ENCODE data around the gene ARFGEF2. TPM values are rescaled to one million over a fixed set of nuclear protein-coding genes. Genes with fewer than 3 reads are reported as not detected.
"Not testable (repeated sequence)": the region's sequence is repeated elsewhere in the genome, so short reads cannot be mapped to it uniquely, and the experiment has no call there.

The ARFGEF2 gene
- total RNA-seq, 1 experiment from 2014 or later: 37.9 TPM

DNA sequence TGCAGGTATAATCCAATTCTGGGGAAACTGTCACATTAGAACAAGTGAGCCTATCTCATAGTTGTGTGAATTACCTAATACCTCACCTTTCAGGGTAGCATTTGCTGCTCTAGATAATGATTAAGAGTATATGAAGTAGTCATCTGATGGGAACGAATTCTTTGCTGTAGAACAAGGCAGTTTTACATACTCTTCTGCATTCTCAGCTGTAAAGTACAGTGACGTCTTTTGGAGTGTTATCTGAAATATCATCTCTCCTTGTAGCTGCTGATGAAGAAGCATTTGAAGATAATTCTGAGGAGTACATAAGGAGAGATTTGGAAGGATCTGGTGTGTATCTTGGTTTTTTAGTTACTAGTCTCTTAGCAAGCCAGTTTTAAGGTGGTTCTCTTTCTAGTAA, 153.0 kb downstream of the ARFGEF2 start:
- Histone ChIP-seq H4K20me1 (ENCODE audit: insufficient read depth, low read depth, low read length) (no peaks in the 10 kb centered on the region), H3K9me3 (ENCODE audit: low read length) (no peaks in the 10 kb centered on the region), H3K9ac (ENCODE audit: low read length) (no peak overlapping the region), H3K4me2 (ENCODE audit: low read depth, low read length, poor library complexity, severe bottlenecking) (no peak overlapping the region), H2AFZ (ENCODE audit: low read length) (no peak overlapping the region), H3K36me3 (ENCODE audit: insufficient read depth, low read length) (peaks cover 74% of the 10 kb centered on the region), H3K27ac (ENCODE audit: low read length) (no peak overlapping the region), H3K79me2 (ENCODE audit: low read length) (peaks cover 45% of the 10 kb centered on the region), H3K9me2 (replicated peaks; ENCODE audit: insufficient read depth, low read length) (no peaks in the 10 kb centered on the region), H3K27me3 (ENCODE audit: low read length) (no peaks in the 10 kb centered on the region), H3K4me3 (ENCODE audit: low read length) (no peak overlapping the region), H3K4me1 (ENCODE audit: low read length) (no peaks in the 10 kb centered on the region)
- DNase-seq: no peak

- no peak for DNase-seq
- no peaks in the 10 kb centered on the region for H3K4me1 ChIP-seq (ENCODE audit: low read length)
- no peaks in the 10 kb centered on the region for H3K9me3 ChIP-seq (ENCODE audit: low read length)
- H4K20me1 ChIP-seq (ENCODE audit: insufficient read depth, low read depth, low read length): no peaks in the 10 kb centered on the region
- H3K9ac ChIP-seq (ENCODE audit: low read length): no peak overlapping the region
- H3K27me3 ChIP-seq (ENCODE audit: low read length): no peaks in the 10 kb centered on the region
- H3K4me2 ChIP-seq (ENCODE audit: low read depth, low read length, poor library complexity, severe bottlenecking): no peak overlapping the region
- H3K4me3 ChIP-seq (ENCODE audit: low read length): no peak overlapping the region
- H3K36me3 ChIP-seq (ENCODE audit: insufficient read depth, low read length): peaks cover 57% of the 10 kb centered on the region
- no peak overlapping the region for H3K27ac ChIP-seq (ENCODE audit: low read length)
- H2AFZ ChIP-seq (ENCODE audit: low read length): no peak overlapping the region
- H3K79me2 ChIP-seq (ENCODE audit: low read length): peaks cover 36% of the 10 kb centered on the region
- H3K9me2 ChIP-seq (replicated peaks; ENCODE audit: insufficient read depth, low read length): no peaks in the 10 kb centered on the region
Observed at GRCh38 chr20:49078310-49078709, 156.8 kb downstream of the ARFGEF2 start.

DNA sequence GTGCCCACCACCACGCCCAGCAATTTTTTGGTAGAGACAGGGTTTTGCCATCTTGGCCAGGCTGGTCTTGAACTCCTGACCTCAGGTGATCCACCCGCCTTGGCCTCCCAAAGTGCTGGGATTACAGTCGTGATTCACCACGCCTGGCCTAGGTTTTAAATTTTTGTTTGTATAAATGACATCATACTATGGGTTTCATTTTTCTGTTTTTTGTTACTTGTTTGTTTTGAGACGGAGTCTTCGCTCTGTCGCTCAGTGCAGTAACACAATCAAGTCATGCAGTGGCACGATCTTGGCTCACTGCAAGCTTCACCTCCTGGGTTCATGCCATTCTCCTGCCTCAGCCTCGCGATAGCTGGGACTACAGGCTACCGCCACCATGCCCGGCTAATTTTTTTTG, 160.8 kb downstream of the ARFGEF2 start:
- Histone ChIP-seq H3K79me2 (ENCODE audit: low read length) (peaks cover 54% of the 10 kb centered on the region), H3K36me3 (ENCODE audit: insufficient read depth, low read length) (peaks cover 66% of the 10 kb centered on the region)
- H3K27ac ChIP-seq (ENCODE audit: low read length); H3K4me3 ChIP-seq (ENCODE audit: low read length); H2AFZ ChIP-seq (ENCODE audit: low read length); DNase-seq; H3K4me2 ChIP-seq (ENCODE audit: low read depth, low read length, poor library complexity, severe bottlenecking); H3K9me3 ChIP-seq (ENCODE audit: low read length); H3K27me3 ChIP-seq (ENCODE audit: low read length); H4K20me1 ChIP-seq (ENCODE audit: insufficient read depth, low read depth, low read length); H3K9ac ChIP-seq (ENCODE audit: low read length); H3K4me1 ChIP-seq (ENCODE audit: low read length); H3K9me2 ChIP-seq (replicated peaks; ENCODE audit: insufficient read depth, low read length): not testable (repeated sequence)

Small RNAs within 50 kb of the gene (small RNA-seq; reads per million reads assigned to genes)
- gene SNAP23P1: not detected

Other genes starting within 250 kb of the ARFGEF2 start
- not detected in 2 replicates for gene PREX1, start 93.7 kb upstream of the ARFGEF2 start, total RNA-seq (2014; rRNA removed; shearing (Covaris generic); ENCODE audit: low replicate concordance)
- gene CSE1L, start 124.6 kb downstream of the ARFGEF2 start, total RNA-seq (2014; rRNA removed; shearing (Covaris generic); ENCODE audit: low replicate concordance): 39.1 and 82.3 TPM in 2 replicates